Measurements from ENCODE around the gene MIR17HG.

- TF ChIP-seq EZH2phosphoT487 (IDR thresholded peaks at IDR 0.05; ENCODE audit: borderline replicate concordance, low read length) (no peak), CTCF (IDR thresholded peaks at IDR 0.05; ENCODE audit: low read depth, low read length, poor library complexity, severe bottlenecking) (no peak)
These were observed 50.1 kb downstream of the MIR17HG start for GRCh38 chr13:91397595-91397994.

All from DOHH2 (cell line).